CD4-positive, alpha-beta memory T cell (primary cell): ENCODE results near the gene ITGB3BP. TPM values are rescaled to one million over a fixed set of nuclear protein-coding genes. Genes with fewer than 3 reads are reported as not detected.
A peak's percentile ranks its signal among the peaks of the same experiment; 100 is the strongest.
"Not testable (repeated sequence)": the region's sequence is repeated elsewhere in the genome, so short reads cannot be mapped to it uniquely, and the experiment has no call there.

Source experiments
- CTCF ChIA-PET: fragments of 350-600 bp; sonication (Branson Sonifier 250); formaldehyde crosslinking; loops from one replicate; lab custom pipeline; 2021; ENCODE audit warnings: inconsistent platforms; ENCODE audit not compliant: partially characterized antibody; lab: Charles Lee
- POLR2A ChIA-PET: fragments of 350-600 bp; sonication (Branson Sonifier 250); formaldehyde crosslinking; loops from one replicate; lab custom pipeline; 2021; ENCODE audit not compliant: partially characterized antibody; lab: Charles Lee
- DNase-seq, 5 donors: peaks; one replicate each; pipeline versions ENCODE4 v3.0.0 to v3.0.0-alpha.2; 2020 to 2022; ENCODE audit warnings: mixed read lengths in 1 of 5
- H3K27ac ChIP-seq: one replicate; pipeline ENCODE4 v1.7.0; 2013; ENCODE audit warnings: low read depth, low read length
- H3K27me3 ChIP-seq: 2 replicates; pipeline ENCODE4 v1.7.0; 2013; ENCODE audit warnings: mild to moderate bottlenecking, low read length, moderate library complexity; ENCODE audit not compliant: insufficient read depth
- H3K36me3 ChIP-seq: 2 replicates; pipeline ENCODE4 v1.7.0; 2013; ENCODE audit warnings: mild to moderate bottlenecking, low read length, moderate library complexity; ENCODE audit not compliant: insufficient read depth
- H3K4me1 ChIP-seq: 2 replicates; pipeline ENCODE4 v1.7.0; 2013; ENCODE audit warnings: mild to moderate bottlenecking, low read length, moderate library complexity; ENCODE audit not compliant: insufficient read depth
- H3K4me3 ChIP-seq, 2 donors: one replicate each; pipeline ENCODE4 v1.7.0; 2013; ENCODE audit warnings: low read length in 2 of 2, mild to moderate bottlenecking in 1 of 2
- H3K9me3 ChIP-seq, 2 donors: one replicate each; pipeline ENCODE4 v1.7.0; 2013; ENCODE audit warnings: low read length in 2 of 2, control low read depth in 1 of 2; ENCODE audit not compliant: control insufficient read depth in 1 of 2
- H3K27ac Mint-ChIP-seq, 7 donors: one replicate each; pipeline ENCODE4 v1.8.0; 2020 to 2021; ENCODE audit warnings: mixed read lengths in 7 of 7, mild to moderate bottlenecking in 6 of 7, inconsistent platforms in 3 of 7, moderate library complexity in 3 of 7
- H3K27me3 Mint-ChIP-seq, 2 donors: one replicate each; pipeline ENCODE4 v1.8.0; 2020 to 2021; ENCODE audit warnings: mixed read lengths in 2 of 2
- H3K36me3 Mint-ChIP-seq, 2 donors: one replicate each; pipeline ENCODE4 v1.8.0; 2020 to 2021; ENCODE audit warnings: mixed read lengths in 2 of 2, inconsistent platforms in 1 of 2, mild to moderate bottlenecking in 1 of 2
- H3K4me1 Mint-ChIP-seq, 4 donors: one replicate each; pipeline ENCODE4 v1.8.0; 2020 to 2021; ENCODE audit warnings: mixed read lengths in 4 of 4, mild to moderate bottlenecking in 1 of 4
- H3K4me3 Mint-ChIP-seq, 8 donors: one replicate each; pipeline ENCODE4 v1.8.0; 2020 to 2021; ENCODE audit warnings: mixed read lengths in 8 of 8, mild to moderate bottlenecking in 7 of 8, moderate library complexity in 6 of 8, inconsistent platforms in 3 of 8
- H3K9me3 Mint-ChIP-seq, 8 donors: one replicate each; pipeline ENCODE4 v1.8.0; 2020 to 2021; ENCODE audit warnings: mixed read lengths in 8 of 8, mild to moderate bottlenecking in 5 of 8, inconsistent platforms in 3 of 8, moderate library complexity in 1 of 8
- intact Hi-C: fragments of 100-400 bp; cut with micrococcal nuclease; formaldehyde crosslinking; loops from one replicate; pipeline ENCODE4 v1.15.1; 2023
- polyA plus RNA-seq, 2 donors: library from polyadenylated mRNA; unstranded; fragments of 300-500 nt; fragmentation: Illumina TruSeq; gene quantifications; one replicate each; pipeline ENCODE4 v1.2.3, GENCODE V29; 2021
- total RNA-seq, 2 experiments: library from RNA; stranded (reverse); gene quantifications; one replicate each; pipeline ENCODE4 v1.2.3, GENCODE V29; 2021

Gene ITGB3BP, protein sequence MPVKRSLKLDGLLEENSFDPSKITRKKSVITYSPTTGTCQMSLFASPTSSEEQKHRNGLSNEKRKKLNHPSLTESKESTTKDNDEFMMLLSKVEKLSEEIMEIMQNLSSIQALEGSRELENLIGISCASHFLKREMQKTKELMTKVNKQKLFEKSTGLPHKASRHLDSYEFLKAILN
- total RNA-seq = 10 to 100 TPM; 26.4 to 27.8 TPM
- polyA plus RNA-seq = 10 to 100 TPM; 18.7 to 25.7 TPM

DNA sequence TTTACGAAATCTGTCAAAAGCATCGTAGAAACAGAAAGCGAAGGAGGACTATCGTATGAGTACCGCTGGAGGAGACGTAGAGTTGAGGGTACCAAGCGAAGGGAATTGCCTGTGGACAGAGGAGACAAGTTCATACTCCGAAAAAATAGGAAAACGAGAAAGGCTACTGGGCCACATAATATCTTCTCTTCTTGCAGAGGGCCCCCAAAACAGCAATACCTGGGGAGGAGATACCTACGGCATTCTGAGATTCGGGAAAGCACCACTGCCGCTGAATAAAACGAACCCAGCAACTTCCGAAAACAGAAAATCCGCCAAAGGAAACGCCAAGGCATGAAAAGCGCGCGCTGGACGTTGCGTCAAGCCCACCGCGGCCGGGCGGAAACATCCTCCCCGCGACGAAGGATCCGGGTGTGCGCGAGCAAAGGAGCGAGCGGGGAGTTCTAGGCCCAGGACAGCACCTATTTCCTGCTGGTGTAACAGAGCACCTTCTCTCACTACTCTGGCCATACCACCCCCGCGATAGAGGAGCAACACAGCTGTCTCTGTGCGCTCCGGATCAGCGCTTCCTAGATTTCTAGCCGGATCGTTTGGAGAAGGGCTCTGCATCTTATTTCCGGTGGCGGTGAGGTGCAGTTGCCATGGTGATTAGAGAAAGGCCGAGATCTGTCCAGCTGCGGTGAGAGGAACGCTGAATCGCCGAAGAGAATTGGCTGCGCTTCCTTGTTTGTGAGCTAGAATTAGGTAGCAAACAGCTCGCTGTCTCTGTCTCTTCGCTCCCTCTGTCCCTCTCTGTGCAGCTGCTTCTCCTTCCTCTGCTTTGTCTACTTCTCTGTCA, at the start of gene ITGB3BP, which contains the start of gene EFCAB7:
Gene ITGB3BP (minus strand): TSS at position 335 of the 838 bp plus-strand sequence. CDS start 92 bp downstream, at position 243.
Gene EFCAB7 (plus strand): TSS at position 635 of the 838 bp plus-strand sequence. CDS start 2,048 bp downstream, outside the sequence.
- H3K27me3 ChIP-seq = no peaks in the 10 kb centered on the region
- ChIA-PET CTCF (interaction anchor here (1.4 kb wide), 1 partner anchor 15 kb away, joined by 6 read pairs; no protein-coding TSS in a partner anchor), POLR2A (interaction anchor here (0.6 to 1.5 kb wide), 8 partner anchors 15 to 1088 kb away, joined by 3 to 4 read pairs (median 3); partner anchors contain the start of genes ALG6 and PGM1)
- Mint-ChIP-seq H3K27ac (peak within 1 kb of the TSS; percentile 93 to 99 (median 97)), H3K36me3 (peaks cover 0 to 20% of the 10 kb centered on the region in 2 donors), H3K4me1 (peaks cover 7 to 50% (median 22%) of the 10 kb centered on the region in 4 donors), H3K4me3 (peak within 1 kb of the TSS; percentile 89 to 98 (median 93)), H3K27me3 (no peaks in the 10 kb centered on the region), H3K9me3 (no peaks in the 10 kb centered on the region)
- no peaks in the 10 kb centered on the region for H3K36me3 ChIP-seq
- peak within 1 kb of the TSS; percentile 79 for H3K27ac ChIP-seq
- H3K9me3 ChIP-seq = no peaks in the 10 kb centered on the region
- intact Hi-C loops = loop anchor here (1.0 to 10.0 kb wide), 8 partner anchors 70 to 1898 kb away; partner anchors contain the start of genes ALG6, LEPR, LEPROT and PGM1
- peak within 1 kb of the TSS; percentile 92 to 94 for H3K4me3 ChIP-seq
- H3K4me1 ChIP-seq = peaks cover 25% of the 10 kb centered on the region
- DNase-seq = peak; percentile 81 to 84 (median 81)

DNA sequence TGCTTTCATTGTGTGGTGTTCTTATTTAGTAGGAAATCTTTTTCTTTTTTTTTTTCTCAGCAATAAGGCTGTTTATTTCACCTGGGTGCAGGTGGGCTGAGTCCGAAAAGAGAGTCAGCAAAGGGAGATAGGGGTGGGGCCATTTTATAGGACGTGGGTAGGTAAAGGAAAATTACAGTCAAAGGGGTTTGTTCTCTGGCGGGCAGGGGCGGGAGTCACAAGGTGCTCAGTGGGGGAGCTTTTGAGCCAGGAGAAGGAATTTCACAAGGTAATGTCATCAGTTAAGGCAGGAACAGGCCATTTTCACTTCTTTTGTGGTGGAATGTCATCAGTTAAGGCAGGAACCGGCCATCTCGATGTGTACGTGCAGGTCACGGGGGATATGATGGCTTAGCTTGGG, 49.7 kb upstream of the ITGB3BP start:
- not testable (repeated sequence) for H3K27ac Mint-ChIP-seq, H3K27me3 Mint-ChIP-seq, H3K27me3 ChIP-seq

DNA sequence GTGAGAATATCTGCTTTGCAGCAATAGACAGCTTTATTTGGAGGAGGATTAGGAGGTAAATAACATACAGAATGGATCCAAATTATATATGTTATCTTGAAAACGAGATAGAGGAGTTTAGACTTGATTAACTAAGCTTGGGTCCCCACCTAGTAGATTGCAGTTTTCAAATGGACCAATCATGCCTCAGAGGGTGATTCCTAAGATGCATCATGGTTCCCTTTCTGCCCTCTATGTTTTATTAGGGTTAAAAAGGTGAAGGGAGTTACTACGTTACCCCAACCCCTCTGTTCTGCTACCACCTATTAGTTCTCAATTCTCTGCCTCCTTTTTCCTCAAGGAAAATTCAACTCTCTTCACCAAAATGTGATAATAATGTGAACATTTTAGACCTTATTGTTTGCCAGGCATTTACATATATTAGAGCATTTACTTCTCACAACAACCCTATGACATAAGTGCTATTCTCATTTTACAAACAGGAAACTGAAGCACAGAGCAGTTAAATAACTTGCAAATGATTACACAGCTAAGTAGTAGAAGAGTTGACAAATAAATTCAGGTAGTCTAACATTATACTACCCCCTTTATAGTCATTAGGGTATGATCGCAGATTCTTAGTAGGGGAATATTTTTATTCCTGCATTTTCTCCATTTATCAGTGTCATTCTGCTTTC, 46.8 kb upstream of the ITGB3BP start:
- Histone ChIP-seq H3K4me3 (no peak overlapping the region), H3K4me1 (no peaks in the 10 kb centered on the region), H3K9me3 (no peaks in the 10 kb centered on the region), H3K27ac (no peak overlapping the region), H3K27me3 (no peaks in the 10 kb centered on the region), H3K36me3 (no peaks in the 10 kb centered on the region)
- intact Hi-C loops = no loop called here
- CTCF ChIA-PET = no interaction called here
- H3K27me3 Mint-ChIP-seq = no peaks in the 10 kb centered on the region
- no peaks in the 10 kb centered on the region for H3K4me1 Mint-ChIP-seq
- POLR2A ChIA-PET = no interaction called here
- H3K27ac Mint-ChIP-seq = peak overlapping the region in 1 of 7 donors; percentile 5
- no peak overlapping the region for H3K4me3 Mint-ChIP-seq
- peaks cover 2 to 10% of the 10 kb centered on the region in 2 donors for H3K36me3 Mint-ChIP-seq
- no peak for DNase-seq
- no peaks in the 10 kb centered on the region for H3K9me3 Mint-ChIP-seq

More for the DNA sequence above, 49.7 kb upstream of the ITGB3BP start:
- H3K36me3 Mint-ChIP-seq, intact Hi-C loops, DNase-seq, CTCF ChIA-PET, H3K4me3 Mint-ChIP-seq, H3K4me3 ChIP-seq, H3K4me1 ChIP-seq, H3K4me1 Mint-ChIP-seq, H3K36me3 ChIP-seq, H3K27ac ChIP-seq, H3K9me3 ChIP-seq, H3K9me3 Mint-ChIP-seq: not testable (repeated sequence)
- POLR2A ChIA-PET = interaction anchor here (1.1 kb wide), 1 partner anchor 21 kb away, joined by 3 read pairs; the partner anchor contains the start of gene PGM1

DNA sequence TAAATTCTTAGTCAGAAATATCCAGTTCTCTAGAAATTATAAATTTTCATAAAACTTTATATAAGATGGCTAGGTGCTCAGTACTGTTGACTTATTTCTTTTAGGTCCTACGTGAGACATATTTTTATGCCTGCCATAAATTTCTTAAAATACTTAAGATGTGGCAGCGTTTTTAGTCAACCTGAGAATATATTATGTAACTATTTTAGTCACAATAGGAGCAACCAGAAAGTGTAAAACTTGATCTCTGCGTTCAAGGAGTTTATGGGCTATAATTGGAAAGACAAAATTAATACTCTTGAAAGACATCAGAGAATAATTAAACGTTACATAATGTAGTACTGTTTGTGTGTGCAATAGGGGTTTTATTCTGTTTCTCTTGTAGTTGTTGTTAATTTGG, 46.0 kb upstream of the ITGB3BP start:
- POLR2A ChIA-PET = no interaction called here
- no peak overlapping the region for H3K27ac ChIP-seq
- Mint-ChIP-seq H3K27ac (no peak overlapping the region), H3K9me3 (no peaks in the 10 kb centered on the region), H3K4me3 (no peak overlapping the region), H3K36me3 (peaks cover 2 to 17% of the 10 kb centered on the region in 2 donors), H3K27me3 (no peaks in the 10 kb centered on the region), H3K4me1 (no peaks in the 10 kb centered on the region)
- H3K27me3 ChIP-seq = no peaks in the 10 kb centered on the region
- intact Hi-C loops = no loop called here
- no peaks in the 10 kb centered on the region for H3K9me3 ChIP-seq
- H3K4me3 ChIP-seq = no peak overlapping the region
- CTCF ChIA-PET = no interaction called here
- no peaks in the 10 kb centered on the region for H3K36me3 ChIP-seq
- DNase-seq = no peak
- no peaks in the 10 kb centered on the region for H3K4me1 ChIP-seq

DNA sequence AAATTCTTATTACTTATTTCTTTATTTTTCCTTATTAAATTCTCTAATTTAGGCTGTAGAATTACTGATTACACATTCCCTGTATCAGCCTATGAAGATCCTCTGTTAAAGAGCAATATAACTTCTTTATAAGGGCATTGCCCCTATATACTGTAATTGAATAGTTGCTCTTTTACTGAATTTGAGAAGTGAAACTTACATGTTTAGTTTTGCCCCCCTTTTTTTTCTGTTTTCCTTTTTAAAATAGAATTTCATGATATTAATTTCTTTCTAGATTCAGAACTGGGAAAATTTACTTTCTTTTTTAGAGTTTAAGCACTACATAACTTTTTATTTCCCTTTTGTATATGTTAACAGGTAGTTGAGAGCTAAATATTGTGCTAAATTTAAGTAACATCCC, 40.7 kb upstream of the ITGB3BP start:
- intact Hi-C loops = no loop called here

DNA sequence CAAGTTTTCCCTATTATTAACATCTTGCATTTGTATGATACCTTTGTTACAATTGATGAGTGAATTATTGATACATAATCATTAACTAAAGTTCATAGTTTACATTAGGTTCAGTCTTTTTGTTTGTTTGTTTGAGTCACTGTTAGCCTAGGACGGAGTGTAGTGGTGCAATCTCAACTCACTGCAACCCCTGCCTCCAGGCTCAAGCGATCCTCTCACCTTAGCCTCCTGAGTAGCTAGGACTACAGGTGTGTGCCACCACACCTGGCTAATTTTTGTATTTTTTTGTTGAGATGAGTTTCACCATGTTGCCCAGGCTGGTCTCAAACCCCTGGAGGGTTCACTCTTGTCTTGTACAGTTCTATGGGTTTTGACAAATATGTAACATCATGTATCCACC, 36.3 kb upstream of the ITGB3BP start:
- H3K36me3 ChIP-seq = no peaks in the 10 kb centered on the region
- Mint-ChIP-seq H3K4me1 (peaks cover 0 to 2% (median 0%) of the 10 kb centered on the region in 4 donors), H3K36me3 (peaks cover 5 to 16% of the 10 kb centered on the region in 2 donors), H3K9me3 (no peaks in the 10 kb centered on the region), H3K27ac (no peak overlapping the region), H3K27me3 (no peaks in the 10 kb centered on the region), H3K4me3 (no peak overlapping the region)
- H3K4me1 ChIP-seq = no peaks in the 10 kb centered on the region
- H3K9me3 ChIP-seq = no peaks in the 10 kb centered on the region
- no peak overlapping the region for H3K27ac ChIP-seq
- no peaks in the 10 kb centered on the region for H3K27me3 ChIP-seq
- no peak for DNase-seq
- ChIA-PET CTCF (no interaction called here), POLR2A (no interaction called here)
- H3K4me3 ChIP-seq = no peak overlapping the region
- intact Hi-C loops = loop anchor here (5.0 kb wide), 1 partner anchor 688 kb away; no protein-coding TSS in a partner anchor

More for the DNA sequence above, 40.7 kb upstream of the ITGB3BP start:
- Mint-ChIP-seq H3K27ac (no peak overlapping the region), H3K27me3 (no peaks in the 10 kb centered on the region), H3K4me1 (no peaks in the 10 kb centered on the region), H3K9me3 (no peaks in the 10 kb centered on the region), H3K36me3 (peaks cover 4 to 29% of the 10 kb centered on the region in 2 donors), H3K4me3 (no peak overlapping the region)
- Histone ChIP-seq H3K4me1 (no peaks in the 10 kb centered on the region), H3K4me3 (no peak overlapping the region), H3K27me3 (no peaks in the 10 kb centered on the region), H3K36me3 (no peaks in the 10 kb centered on the region), H3K9me3 (no peaks in the 10 kb centered on the region), H3K27ac (no peak overlapping the region)
- ChIA-PET CTCF (no interaction called here), POLR2A (no interaction called here)
- DNase-seq = no peak
